ENCODE data around the gene SFXN5. TPM values are rescaled to one million over a fixed set of nuclear protein-coding genes. Genes with fewer than 3 reads are reported as not detected.

The SFXN5 gene
- total and polyA plus RNA-seq, 2 of the 8 experiments (the other 6 are each of a cell fraction or from before 2014, with no cell fraction given), result 29.3 to 33.1 TPM

GRCh38 chr2:72940786-72941185 is 130.7 kb downstream of the SFXN5 start:
- Histone ChIP-seq H2AFZ (ENCODE audit: low read length) (no peak overlapping the region), H3K14ac (ENCODE audit: insufficient read length) (no peak overlapping the region), H2BK15ac (ENCODE audit: low read length) (no peak overlapping the region), H3K36me3 (ENCODE audit: control insufficient read depth in 2 of 4, insufficient read depth in 4 of 4, low read length in 3 of 4) (no peaks in the 10 kb centered on the region), H3K27me3 (replicated peaks in 1 of 4; ENCODE audit: control insufficient read depth in 3 of 4, extremely low read depth in 1 of 4, insufficient read depth in 3 of 4, low read length in 3 of 4) (peaks cover 0 to under 1% (median 0%) of the 10 kb centered on the region in 4 experiments; a peak in 2 of 7 replicates), H2BK12ac (ENCODE audit: low read depth, low read length) (0 out of 2 replicates have a peak overlapping the region, but pooled peaks have one; percentile 60), H2BK120ac (replicated peaks; ENCODE audit: low read depth, low read length) (no peak overlapping the region), H3K18ac (ENCODE audit: extremely low read depth, low read length) (no peak overlapping the region; the same call in 1 of the 2 replicates), H4K20me1 (replicated peaks in 1 of 2; ENCODE audit: control insufficient read depth in 1 of 2, insufficient read depth in 2 of 2, low read length in 2 of 2) (no peaks in the 10 kb centered on the region), H3K27ac (ENCODE audit: low read depth, low read length) (no peak overlapping the region), H3K4me1 (replicated peaks in 1 of 4; ENCODE audit: control insufficient read depth in 3 of 4, insufficient read depth in 4 of 4, low read length in 3 of 4) (peaks cover 0 to 22% (median 15%) of the 10 kb centered on the region in 4 experiments; a peak in 6 of 7 replicates), H3K23me2 (ENCODE audit: low read depth, low read length) (no peaks in the 10 kb centered on the region), H4K91ac (replicated peaks; ENCODE audit: insufficient read length, low read length) (no peak overlapping the region), H3K4me2 (ENCODE audit: insufficient read depth in 1 of 2, low read depth in 2 of 2, low read length in 2 of 2) (peak overlapping the region in 1 of 2 experiments; percentile 6; a peak in 1 of 4 replicates), H3K23ac (ENCODE audit: insufficient read length) (no peak overlapping the region), H2BK20ac (ENCODE audit: low read length) (peak overlapping the region; percentile 93; the same call in 1 of the 2 replicates), H3K56ac (replicated peaks; ENCODE audit: insufficient read length, low read depth, low read length) (no peak overlapping the region), H3K9me3 (ENCODE audit: insufficient read depth in 2 of 2, low read depth in 1 of 2, low read length in 1 of 2) (no peaks in the 10 kb centered on the region), H2AK5ac (ENCODE audit: low read depth, low read length) (no peak overlapping the region), H3K4ac (replicated peaks; ENCODE audit: insufficient read length, low read depth, low read length) (no peak overlapping the region), H3K4me3 (ENCODE audit: extremely low read depth in 1 of 4, insufficient read depth in 2 of 4, low read depth in 3 of 4, low read length in 4 of 4) (no peak overlapping the region), H3K79me1 (ENCODE audit: low read depth, low read length) (no peaks in the 10 kb centered on the region), H4K8ac (ENCODE audit: extremely low read depth, insufficient read depth, low read length) (no peak overlapping the region), H3K79me2 (ENCODE audit: control insufficient read depth in 1 of 2, insufficient read depth in 2 of 2, low read length in 2 of 2) (no peaks in the 10 kb centered on the region), H2BK5ac (ENCODE audit: low read depth, low read length) (peak overlapping the region; percentile 48; the same call in 1 of the 2 replicates), H4K5ac (ENCODE audit: insufficient read length, low read depth, low read length) (no peak overlapping the region), H3K9ac (replicated peaks in 1 of 4; ENCODE audit: extremely low read depth in 1 of 4, low read depth in 3 of 4, low read length in 3 of 4) (no peak overlapping the region)
- WGBS, 2 experiments (ENCODE audit: extremely low coverage in 1 of 2, insufficient coverage in 1 of 2, insufficient read length in 1 of 2, insufficient replicate concordance in 2 of 2, low coverage in 1 of 2, low lambda C conversion rate in 2 of 2, missing lambda C conversion rate in 1 of 2), result 54% methylated on average over 6 of the region's 6 CpGs; no CpG with 5 or more reads in 1 of the 2 experiments
- no peak for TF ChIP-seq POLR2A (IDR thresholded peaks at IDR 0.05; ENCODE audit: control extremely low read depth in 1 of 2, low read depth in 2 of 2, low read length in 2 of 2)
- TF ChIP-seq TEAD4 (IDR thresholded peaks at IDR 0.05; ENCODE audit: low read depth, low read length), result peak; percentile 73
- TF ChIP-seq EGR1 (IDR thresholded peaks at IDR 0.05; ENCODE audit: borderline replicate concordance, low read depth, low read length), result peak; percentile 47; the same call in 1 of the 2 replicates
- POLR2A ChIA-PET (ENCODE audit: partially characterized antibody), result interaction anchor here (0.8 to 2.4 kb wide), 7 partner anchors 11 to 23 kb away, joined by 3 to 11 read pairs (median 4); partner anchors contain the start of gene EMX1
- CTCF ChIA-PET (ENCODE audit: partially characterized antibody), result interaction anchor here (0.6 to 25.6 kb wide), 12 partner anchors 9 to 247 kb away, joined by 3 to 490 read pairs (median 4); partner anchors contain the start of gene SPR
- no peak for DNase-seq (ENCODE audit: low read depth in 1 of 2, low spot score in 2 of 2)
- FAIRE-seq, result no peak
